Mesothelial cell of epicardium (in vitro differentiated cells): ENCODE data around the gene PDS5A. TPM values are rescaled to one million over a fixed set of nuclear protein-coding genes. Genes with fewer than 3 reads are reported as not detected.

Experiments used
- DNase-seq, 2 experiments: peaks; one replicate each; pipeline ENCODE4 v3.0.0; 2021; ENCODE audit warnings: low spot score in 2 of 2; ENCODE audit not compliant: unreplicated experiment in 2 of 2
- H3K27ac Mint-ChIP-seq: 2 replicates; pipeline ENCODE4 v1.8.0; 2021; ENCODE audit warnings: mixed read lengths
- H3K27me3 Mint-ChIP-seq: 2 replicates; pipeline ENCODE4 v1.8.0; 2021; ENCODE audit warnings: low read depth, mixed read lengths
- H3K36me3 Mint-ChIP-seq: 2 replicates; pipeline ENCODE4 v1.8.0; 2021; ENCODE audit warnings: mixed read lengths
- H3K4me1 Mint-ChIP-seq: 2 replicates; pipeline ENCODE4 v1.8.0; 2021; ENCODE audit warnings: mixed read lengths
- H3K4me3 Mint-ChIP-seq: 2 replicates; pipeline ENCODE4 v1.8.0; 2021; ENCODE audit warnings: mild to moderate bottlenecking, moderate library complexity, mixed read lengths
- H3K9me3 Mint-ChIP-seq: 2 replicates; pipeline ENCODE4 v1.8.0; 2021; ENCODE audit warnings: mixed read lengths
- CTCF ChIP-seq: fragments of 200-600 bp; sonication (generic); IDR thresholded peaks from one replicate; pipeline ENCODE4 v1.5.0; 2021; ENCODE audit warnings: antibody characterized with exemption; ENCODE audit not compliant: unreplicated experiment
- total RNA-seq: library from RNA; stranded (reverse); gene quantifications from 3 replicates; pipeline ENCODE4 v1.2.1, GENCODE V29; 2021

The PDS5A gene
- total RNA-seq, 1 donor from 2014 or later: 86.6 TPM

GRCh38 chr4:39970671-39971640, 6.8 kb downstream of the PDS5A start:
- no peak for TF ChIP-seq CTCF
- H3K27ac Mint-ChIP-seq: peak overlapping the region; percentile 83
- no peaks in the 10 kb centered on the region for H3K27me3 Mint-ChIP-seq
- no peak overlapping the region for H3K4me3 Mint-ChIP-seq
- no peaks in the 10 kb centered on the region for H3K9me3 Mint-ChIP-seq
- DNase-seq: no peak
- H3K4me1 Mint-ChIP-seq: peaks cover 22% of the 10 kb centered on the region
- peaks cover 17% of the 10 kb centered on the region for H3K36me3 Mint-ChIP-seq

GRCh38 chr4:39963656-39964055, 14.1 kb downstream of the PDS5A start:
- Mint-ChIP-seq H3K27me3 (no peaks in the 10 kb centered on the region), H3K4me1 (no peaks in the 10 kb centered on the region), H3K27ac (no peak overlapping the region), H3K9me3 (no peaks in the 10 kb centered on the region), H3K4me3 (no peak overlapping the region), H3K36me3 (peaks cover 16% of the 10 kb centered on the region)
- no peak for DNase-seq
- no peak for TF ChIP-seq CTCF

- Mint-ChIP-seq H3K27me3 (no peaks in the 10 kb centered on the region), H3K27ac (no peak overlapping the region), H3K9me3 (no peaks in the 10 kb centered on the region), H3K36me3 (peaks cover 14% of the 10 kb centered on the region), H3K4me1 (no peaks in the 10 kb centered on the region), H3K4me3 (no peak overlapping the region)
- no peak for TF ChIP-seq CTCF
- no peak for DNase-seq
Measured at GRCh38 chr4:39961311-39961877, 16.3 kb downstream of the PDS5A start.

GRCh38 chr4:39950861-39951481, 26.7 kb downstream of the PDS5A start:
- peaks cover 5% of the 10 kb centered on the region for H3K4me1 Mint-ChIP-seq
- DNase-seq: no peak
- no peaks in the 10 kb centered on the region for H3K9me3 Mint-ChIP-seq
- no peak for TF ChIP-seq CTCF
- no peak overlapping the region for H3K4me3 Mint-ChIP-seq
- H3K27ac Mint-ChIP-seq: peak overlapping the region; percentile 34
- H3K36me3 Mint-ChIP-seq: peaks cover 12% of the 10 kb centered on the region
- H3K27me3 Mint-ChIP-seq: no peaks in the 10 kb centered on the region

GRCh38 chr4:39947963-39948362, 29.7 kb downstream of the PDS5A start:
- Mint-ChIP-seq H3K9me3 (no peaks in the 10 kb centered on the region), H3K27ac (peak overlapping the region; percentile 16), H3K27me3 (no peaks in the 10 kb centered on the region), H3K4me1 (peaks cover 5% of the 10 kb centered on the region), H3K4me3 (no peak overlapping the region), H3K36me3 (peaks cover 3% of the 10 kb centered on the region)
- TF ChIP-seq CTCF: no peak
- no peak for DNase-seq
